GM11168 (cell line): Measurements from ENCODE around the gene KPNA6.
"Not testable (repeated sequence)": the region's sequence is repeated elsewhere in the genome, so short reads cannot be mapped to it uniquely, and the experiment has no call there.

Experiments used
- in situ Hi-C: fragments of 300-500 bp; cut with MboI; formaldehyde crosslinking; loops from one replicate; pipeline ENCODE4 v1.12.0; 2022; ENCODE audit warnings: low sequenced_read_pairs; ENCODE audit not compliant: unreplicated experiment

KPNA6 gene

DNA sequence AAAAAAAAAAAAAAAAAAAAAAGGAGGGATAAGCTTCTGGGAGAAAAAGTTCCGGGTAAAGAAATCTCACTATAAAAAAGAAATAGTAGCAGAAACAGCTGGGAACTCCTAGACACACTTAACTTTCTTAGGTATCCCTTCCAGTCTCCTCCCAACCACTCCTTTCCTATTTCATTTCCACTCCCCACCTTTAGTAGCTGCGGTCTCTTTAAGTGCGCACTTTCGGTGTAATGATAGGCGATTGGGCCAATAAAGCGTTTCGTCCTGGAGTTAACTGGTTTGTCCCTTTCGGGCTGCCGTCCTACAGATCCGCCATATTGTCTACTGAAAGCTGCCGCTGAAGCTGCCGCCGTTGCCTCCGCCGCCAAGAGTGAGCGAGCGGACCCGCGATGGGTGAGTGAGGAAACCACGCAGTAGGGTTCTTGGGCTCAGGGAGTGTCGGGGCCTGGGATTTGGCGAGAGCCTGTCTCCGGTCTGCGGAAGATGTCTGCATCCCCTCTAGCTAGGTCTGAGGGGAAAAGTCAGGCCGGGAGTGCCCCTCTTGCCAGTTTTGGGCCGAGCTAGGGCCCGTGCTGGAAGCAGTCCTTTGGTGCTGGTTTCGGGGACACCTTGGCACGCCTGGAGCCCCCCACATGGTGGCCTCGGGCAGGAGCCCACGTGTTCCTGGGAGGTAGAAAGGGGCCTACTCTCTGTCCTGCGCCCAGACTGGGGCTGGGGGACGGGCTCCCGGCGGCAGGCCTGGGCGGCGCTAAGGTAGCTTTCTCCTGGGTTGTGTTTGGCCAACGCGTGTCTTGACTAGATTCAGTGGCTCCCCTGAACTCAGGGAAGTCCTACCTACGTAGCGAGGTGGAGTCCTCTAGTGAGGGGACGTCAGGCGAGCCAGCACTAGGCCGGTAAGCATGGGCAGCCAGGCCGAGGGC lies at the start of gene KPNA6:
Gene KPNA6 (plus strand): TSS at position 315 of the 920 bp plus-strand sequence. CDS start 75 bp downstream, at position 390.
- in situ Hi-C loops, result no loop called here

DNA sequence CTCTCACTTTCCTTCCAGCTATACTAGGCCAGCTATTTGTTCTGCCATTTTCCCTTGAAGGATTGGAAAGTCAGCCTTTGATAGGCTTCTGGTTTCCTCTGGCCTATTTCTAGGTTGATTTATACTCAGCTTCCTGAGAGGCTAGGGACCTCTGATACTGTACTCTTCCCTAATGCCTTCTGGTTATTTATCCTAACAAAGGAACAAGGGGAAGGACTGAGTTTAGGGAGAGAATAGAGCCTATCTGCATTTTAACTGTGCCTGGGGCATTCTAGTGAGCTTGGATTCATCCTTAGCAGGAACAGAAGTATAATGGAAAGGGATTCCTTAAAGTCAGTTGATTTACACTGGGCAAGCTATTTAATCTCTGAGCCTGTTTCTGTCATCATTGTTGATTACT lies 46.9 kb upstream of the KPNA6 start:
- in situ Hi-C loops, result no loop called here

GRCh38 chr1:32062867-32063230 lies 45.0 kb upstream of the KPNA6 start:
- in situ Hi-C loops, result no loop called here

DNA sequence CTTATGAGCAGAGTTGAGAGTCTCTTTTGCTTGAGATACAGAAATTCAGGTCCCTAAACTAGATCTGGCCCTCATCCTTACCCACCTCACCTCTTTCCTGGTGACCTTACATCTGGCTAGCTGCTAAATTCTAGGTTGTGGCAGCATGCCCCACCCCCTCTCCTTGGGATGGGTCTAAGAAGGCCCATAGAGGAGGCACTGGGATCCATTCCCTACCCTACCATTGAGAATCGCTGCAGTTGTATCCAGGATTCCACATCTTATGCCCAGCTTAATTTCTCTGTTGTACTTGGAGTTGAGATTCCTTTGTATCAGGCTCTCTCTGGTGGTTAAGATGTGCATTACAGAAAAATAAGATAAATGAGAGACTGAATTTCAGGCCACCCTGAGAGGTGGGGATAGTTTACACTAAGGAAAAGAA lies 44.6 kb upstream of the KPNA6 start:
- in situ Hi-C loops, result no loop called here

- in situ Hi-C loops, result not testable (repeated sequence)
Measured at GRCh38 chr1:32065613-32066488, 42.0 kb upstream of the KPNA6 start.

GRCh38 chr1:32066489-32066873 lies 41.4 kb upstream of the KPNA6 start:
- in situ Hi-C loops, result no loop called here

- in situ Hi-C loops, result no loop called here
Measured at GRCh38 chr1:32068957-32069588, 38.8 kb upstream of the KPNA6 start.

DNA sequence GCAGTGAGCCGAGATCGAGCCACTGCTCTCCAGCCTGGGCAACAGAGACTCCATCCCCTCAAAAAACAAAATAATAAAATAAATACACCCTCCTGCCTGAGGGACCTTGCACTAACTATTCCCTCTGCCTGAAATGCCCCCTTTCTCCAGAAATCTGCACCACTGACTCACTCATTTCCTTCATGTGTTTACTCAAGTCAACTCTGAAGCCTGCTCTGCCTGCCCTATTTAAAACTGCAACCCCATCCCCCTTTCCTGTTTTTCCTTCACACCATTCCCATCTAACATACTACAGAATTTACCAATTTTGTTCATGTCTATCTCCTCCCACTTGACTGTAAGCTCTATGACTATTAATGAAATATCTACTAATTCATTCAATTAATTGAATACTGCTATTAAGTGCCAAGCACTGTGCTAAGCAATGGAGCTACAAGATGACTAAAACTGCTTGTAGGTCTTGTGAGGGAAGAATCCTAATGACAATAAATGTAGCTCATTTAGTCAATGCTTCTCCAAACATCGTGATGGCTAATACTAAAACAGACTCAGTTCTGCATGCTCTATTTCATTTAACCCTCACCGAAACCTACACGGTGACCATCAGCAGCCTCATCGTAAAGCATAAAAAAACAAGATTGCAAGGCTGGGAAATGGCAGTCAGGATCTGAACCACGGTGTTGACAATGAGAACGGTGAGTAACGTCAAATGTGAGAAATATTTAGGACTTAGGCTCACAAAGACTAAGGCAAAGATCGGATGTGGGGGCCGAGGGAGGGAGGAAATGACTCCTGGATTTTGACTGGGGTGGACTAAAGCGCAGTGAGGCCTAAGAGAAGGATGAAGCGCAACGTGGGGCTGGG lies 35.9 kb upstream of the KPNA6 start:
- in situ Hi-C loops, result no loop called here

- in situ Hi-C loops, result no loop called here
Measured at GRCh38 chr1:32072622-32073298, 35.1 kb upstream of the KPNA6 start, which contains the start of gene TMEM39B. TSS of gene TMEM39B (plus strand) at chr1:32072939. CDS start at chr1:32073048, 109 bp downstream.

DNA sequence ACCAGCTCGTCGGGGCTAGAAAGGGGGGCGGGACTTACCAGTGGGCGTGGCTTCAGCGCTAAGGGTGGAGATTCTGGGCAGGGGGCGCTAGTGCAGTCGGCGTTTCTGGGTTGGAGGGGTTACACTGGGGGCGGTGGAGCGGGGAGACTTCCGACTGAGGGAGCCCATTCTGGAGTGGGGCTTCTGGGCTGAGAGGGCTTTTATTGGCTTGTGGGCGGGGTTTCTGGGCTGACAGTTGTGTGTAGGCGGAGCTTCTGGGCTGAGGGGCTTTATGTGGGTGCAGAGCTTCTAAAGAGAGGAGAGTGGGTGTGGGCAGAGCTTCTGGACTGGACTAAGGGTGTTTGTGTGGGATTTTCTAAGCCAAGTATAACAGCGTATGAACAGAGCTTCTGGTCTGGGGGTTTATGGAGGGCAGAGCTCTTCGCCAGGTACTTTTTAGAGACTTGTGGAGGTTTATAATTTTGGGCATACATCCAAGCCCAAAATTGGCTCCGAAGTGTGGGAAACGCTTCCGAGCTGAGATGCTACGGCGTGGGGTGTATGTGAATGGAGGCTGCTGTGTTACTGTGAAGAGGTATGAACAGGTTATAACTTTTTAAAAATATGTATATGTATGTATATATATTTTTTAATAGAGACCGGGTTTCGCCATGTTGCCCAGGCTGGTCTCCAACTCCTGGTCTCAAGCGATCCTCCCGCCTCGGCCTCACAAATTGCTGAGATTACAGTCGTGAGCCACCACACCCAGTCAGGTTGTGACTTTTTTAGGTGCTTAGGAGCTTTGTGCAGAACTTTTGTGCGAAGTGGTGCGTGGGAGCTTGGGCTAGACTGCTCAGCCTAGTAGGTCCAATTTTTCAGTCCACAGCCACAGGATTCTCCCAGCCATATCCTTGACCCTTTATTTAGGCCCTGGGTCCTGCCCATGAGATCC lies 34.3 kb upstream of the KPNA6 start:
- in situ Hi-C loops, result no loop called here

- in situ Hi-C loops, result no loop called here
Measured at GRCh38 chr1:32074841-32075240, 33.0 kb upstream of the KPNA6 start.

DNA sequence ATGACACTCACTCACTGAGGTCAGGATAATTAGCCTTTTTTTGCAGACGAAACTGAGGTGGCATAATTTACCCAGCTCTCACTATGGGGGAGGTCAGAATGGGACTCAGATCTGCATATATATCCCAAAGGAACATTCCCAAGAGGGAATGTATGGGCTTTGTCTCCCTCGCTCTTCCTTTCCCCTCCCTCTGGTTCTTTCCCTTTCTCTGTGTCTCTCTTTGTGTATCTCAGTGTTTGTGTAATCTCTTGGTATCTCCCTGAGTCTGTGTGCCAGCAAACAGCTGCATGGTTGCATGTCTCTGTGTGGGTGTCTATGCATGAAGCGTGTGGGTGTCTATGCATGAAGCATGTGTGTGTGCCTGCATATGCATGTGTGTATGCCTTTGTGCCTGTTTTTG lies 30.4 kb upstream of the KPNA6 start:
- in situ Hi-C loops, result no loop called here

GRCh38 chr1:32082022-32082421 lies 25.8 kb upstream of the KPNA6 start:
- in situ Hi-C loops, result no loop called here

- in situ Hi-C loops, result not testable (repeated sequence)
Measured at GRCh38 chr1:32086381-32086780, 21.5 kb upstream of the KPNA6 start.

DNA sequence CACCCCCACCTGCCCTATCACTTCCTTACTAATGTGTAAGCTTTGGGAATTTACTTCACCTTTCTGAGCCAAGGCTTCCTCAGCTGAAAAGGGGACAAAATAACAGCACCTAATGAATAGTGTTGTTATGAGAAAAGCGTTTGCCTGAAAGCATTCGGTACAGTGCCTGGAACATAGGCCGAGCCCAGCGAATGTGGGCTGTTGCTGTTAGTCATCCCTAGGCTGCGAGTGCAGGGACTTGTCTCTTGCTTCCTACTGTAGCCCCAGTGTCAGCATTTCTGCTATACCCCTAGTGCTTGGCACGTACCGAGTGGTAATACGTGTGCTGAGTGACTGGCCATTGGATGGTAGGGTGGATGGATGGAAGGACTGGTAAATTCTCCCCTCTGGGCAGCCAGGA lies 16.7 kb upstream of the KPNA6 start:
- in situ Hi-C loops, result no loop called here

GRCh38 chr1:32091591-32091990 lies 16.3 kb upstream of the KPNA6 start:
- in situ Hi-C loops, result no loop called here

GRCh38 chr1:32094746-32095521 lies 12.9 kb upstream of the KPNA6 start:
- in situ Hi-C loops, result no loop called here
